HG03064 (cell line): ENCODE measurements around the gene PTGIS.

Experiments used
- ATAC-seq: cut with Tn5 transposase; IDR thresholded peaks from one replicate; pipeline ENCODE4 v1.9.1; 2021; ENCODE audit warnings: low read depth; ENCODE audit not compliant: unreplicated experiment

Gene PTGIS

DNA sequence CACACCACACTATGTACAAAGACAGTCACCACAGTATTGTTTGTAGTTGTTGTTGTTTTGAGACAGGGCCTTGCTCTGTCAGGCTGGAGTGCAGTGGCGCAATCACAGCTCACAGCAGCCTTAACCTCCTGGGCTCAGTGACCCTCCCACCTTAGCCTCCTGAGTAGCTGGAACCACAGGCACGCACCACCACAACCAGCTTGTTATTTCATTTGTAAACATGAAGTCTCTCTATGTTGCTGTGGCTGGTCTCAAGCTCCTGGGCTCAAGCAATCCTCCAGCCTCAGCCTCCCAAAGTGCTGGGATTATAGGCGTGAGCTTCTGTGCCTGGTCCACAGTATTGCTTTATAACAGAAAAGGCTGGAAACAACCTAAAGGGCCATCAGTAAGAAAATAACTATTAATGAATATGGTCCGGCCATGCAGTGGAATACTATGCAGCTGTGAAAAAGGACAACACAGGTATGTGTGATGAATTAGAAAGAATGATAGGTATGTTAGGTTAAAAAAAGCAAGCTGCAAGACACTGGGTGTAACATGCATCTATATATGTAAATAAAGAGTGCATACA is 30.0 kb upstream of the PTGIS start:
- ATAC-seq = no peak

DNA sequence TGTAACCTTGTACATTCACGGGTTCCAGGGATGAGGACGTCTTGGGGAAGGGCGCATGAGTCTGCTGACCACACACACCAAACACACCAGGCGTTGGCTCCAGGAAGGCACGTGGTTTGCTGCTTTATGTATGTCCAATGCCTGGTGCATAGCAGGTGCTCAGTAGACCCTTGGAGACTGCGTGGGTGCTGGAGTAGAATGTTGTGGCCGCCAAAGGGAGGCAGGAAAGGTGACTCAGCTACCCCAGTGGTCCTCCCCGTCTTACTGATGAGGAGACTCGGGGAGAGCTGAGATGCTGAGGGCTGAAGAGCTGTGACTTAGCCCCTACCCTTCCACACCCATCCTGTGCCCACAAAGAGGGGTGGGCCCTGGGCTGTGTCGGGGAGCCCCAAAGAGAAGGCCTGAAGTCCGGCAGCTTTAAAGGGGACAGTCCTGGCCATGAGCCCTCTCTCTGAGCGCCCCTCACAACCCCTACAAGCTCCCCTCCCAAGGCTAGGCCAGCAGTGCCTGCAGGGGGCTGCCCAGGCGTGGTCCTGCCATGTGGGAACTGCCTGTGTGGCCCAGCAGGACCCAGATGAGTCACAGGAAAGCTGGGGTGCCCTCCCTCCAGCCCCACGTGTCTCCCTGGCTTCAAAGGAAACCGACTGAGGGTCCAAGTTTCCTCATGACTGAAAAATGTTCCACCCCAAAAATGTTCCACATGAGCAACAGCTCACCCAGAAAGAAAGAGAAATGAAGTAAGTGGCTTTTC is 28.0 kb upstream of the PTGIS start:
- ATAC-seq = no peak

DNA sequence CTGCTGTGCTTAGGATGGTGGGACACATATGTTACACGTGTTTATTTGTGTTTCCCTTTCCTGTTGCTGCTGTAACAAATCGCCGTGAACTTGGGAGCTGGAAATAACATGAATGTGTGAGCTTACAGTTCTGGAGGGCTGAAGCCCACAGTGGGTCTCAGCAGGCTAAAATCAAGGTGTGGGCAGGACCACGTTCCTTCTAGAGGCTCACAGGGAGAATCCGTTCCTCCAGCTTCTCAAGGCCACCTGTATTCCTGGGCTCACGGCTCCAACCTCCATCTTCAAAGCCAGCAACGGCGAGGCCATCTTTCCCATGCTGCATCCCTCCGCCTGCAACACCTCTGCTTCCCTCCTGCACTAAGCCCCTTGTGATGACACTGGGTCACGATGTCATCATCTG is 27.4 kb upstream of the PTGIS start:
- ATAC-seq = no peak

DNA sequence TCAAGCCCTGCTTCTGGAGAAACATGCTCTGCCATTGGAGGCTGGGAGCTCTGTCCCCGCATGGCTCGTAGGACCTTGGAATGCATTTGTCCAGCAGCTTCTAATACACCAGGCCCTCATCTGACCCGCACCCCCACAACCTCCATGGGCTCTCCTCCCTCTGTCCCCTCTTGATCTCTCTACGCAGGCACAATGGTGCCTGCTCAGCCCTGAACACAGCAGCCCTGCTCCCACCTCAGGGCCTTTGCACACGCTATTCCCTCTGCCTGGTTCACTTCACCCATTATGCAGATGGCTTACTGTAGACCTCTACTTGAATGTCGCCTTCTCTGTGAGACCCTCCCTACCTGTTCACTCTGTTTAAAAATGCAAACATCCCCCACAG is 27.0 kb upstream of the PTGIS start:
- ATAC-seq = no peak

DNA sequence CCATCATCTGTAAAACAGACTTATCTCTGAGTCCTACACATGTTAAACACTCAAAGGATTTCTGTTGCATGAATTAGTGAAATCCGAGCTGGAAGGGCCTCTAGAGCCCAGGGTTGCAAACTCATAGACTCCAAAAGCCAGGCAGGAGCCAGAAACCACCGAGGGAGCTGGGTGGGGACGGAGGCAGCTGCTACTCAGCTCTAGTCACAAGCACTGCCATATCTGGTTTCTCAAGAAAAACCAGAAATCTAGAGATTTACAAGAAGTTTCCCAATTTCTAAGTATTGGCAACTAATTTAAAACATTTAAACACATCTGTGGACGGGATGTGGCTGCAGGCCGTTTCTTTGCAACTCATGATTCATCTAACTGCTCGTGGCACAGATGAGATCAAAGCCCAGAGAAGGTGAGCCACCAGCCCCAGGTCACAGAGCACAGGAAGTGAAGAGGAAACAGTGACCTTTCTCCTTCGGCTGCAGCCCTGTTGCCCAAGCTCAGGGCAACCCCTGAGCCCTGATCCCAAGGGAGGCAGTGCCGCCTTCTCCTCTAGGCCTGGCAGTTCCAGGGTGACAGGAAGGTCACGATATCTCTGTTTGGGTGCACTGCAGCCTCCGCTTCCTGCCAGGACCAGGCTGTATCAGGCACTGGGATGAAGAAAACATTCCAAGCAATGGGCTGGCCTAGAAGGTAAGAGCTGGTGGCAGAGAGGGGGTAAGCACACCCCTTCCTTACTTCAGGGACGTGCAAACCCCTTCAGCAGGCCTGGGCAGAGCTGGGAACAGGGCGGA is 26.4 kb upstream of the PTGIS start:
- no peak for ATAC-seq

DNA sequence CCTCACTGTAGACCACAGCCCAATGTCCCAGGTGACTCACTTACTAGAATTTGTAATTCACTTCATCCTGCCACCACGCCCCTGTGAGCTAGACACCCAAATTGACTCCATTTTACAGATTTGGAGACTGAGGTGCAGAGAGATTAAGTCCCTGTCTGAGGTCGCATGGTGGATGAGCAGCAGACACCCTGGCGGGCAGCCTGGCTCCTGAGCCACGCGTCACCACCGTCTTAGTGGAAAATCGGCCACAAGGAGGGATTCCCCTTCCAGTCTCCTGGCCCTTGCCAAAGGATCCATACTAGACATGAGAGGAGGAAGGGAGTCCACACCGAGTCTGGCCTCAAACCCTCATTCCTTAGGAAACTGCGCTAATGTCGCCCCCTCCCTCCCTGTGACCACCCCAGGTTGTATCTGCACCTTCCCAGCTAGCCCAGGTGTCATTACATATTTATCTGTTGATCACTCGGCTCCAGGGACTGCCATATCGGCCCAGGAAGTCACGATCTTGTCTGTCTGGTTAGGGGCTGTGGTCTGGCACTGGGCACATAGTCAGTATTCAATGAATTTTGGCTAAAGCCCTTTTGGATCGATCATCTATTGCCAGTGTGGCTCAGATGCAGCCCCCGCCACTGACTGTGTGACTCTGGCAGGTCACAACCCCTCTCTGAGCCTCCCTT is 25.7 kb upstream of the PTGIS start:
- no peak for ATAC-seq

DNA sequence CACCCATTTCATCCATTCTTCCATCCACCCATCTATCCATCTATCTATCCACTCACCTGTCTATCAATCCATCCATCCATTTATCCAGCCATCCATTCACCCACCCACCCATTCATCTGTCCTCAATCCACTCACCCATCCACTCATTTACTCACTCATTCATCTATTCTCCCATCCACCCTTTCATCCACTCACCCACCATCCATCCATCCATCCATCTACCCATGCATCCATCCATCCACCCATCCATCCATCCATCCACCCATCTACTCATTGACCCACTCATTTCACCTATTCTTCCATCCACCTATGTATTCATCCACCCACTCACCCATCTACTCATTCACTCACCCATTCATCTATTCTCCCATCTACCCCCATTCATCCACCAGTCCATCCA is 24.2 kb upstream of the PTGIS start:
- no peak for ATAC-seq

DNA sequence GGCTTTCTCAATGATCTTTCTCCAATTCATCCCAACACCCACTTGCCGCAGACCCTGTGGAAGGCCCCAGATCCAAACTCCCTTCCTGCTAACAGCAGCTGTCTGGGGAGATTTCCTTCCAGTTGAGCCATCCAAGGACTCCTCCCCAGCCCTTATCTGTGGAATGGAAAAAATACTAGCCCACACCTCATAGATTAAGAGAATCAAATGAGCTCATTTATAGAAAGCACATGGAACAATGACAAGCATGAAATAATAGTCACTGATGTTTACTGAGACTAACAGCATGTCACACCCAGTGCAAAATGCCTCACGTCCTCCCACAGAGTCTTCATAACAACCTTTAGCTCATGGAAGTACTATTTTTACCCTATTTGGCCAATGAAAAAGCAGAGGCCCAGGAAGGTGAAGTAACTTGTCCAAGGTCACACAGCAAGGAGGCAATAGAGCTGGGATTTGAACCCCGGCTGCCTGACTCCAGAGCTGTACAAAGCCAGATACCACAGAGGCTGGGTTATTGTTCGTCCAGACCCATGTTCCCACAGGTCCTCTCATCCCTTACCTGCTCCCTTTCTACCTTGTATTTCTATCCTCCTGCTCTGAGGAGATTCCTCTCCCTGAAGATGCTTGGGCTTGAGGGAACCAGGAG is 23.4 kb upstream of the PTGIS start:
- no peak for ATAC-seq

DNA sequence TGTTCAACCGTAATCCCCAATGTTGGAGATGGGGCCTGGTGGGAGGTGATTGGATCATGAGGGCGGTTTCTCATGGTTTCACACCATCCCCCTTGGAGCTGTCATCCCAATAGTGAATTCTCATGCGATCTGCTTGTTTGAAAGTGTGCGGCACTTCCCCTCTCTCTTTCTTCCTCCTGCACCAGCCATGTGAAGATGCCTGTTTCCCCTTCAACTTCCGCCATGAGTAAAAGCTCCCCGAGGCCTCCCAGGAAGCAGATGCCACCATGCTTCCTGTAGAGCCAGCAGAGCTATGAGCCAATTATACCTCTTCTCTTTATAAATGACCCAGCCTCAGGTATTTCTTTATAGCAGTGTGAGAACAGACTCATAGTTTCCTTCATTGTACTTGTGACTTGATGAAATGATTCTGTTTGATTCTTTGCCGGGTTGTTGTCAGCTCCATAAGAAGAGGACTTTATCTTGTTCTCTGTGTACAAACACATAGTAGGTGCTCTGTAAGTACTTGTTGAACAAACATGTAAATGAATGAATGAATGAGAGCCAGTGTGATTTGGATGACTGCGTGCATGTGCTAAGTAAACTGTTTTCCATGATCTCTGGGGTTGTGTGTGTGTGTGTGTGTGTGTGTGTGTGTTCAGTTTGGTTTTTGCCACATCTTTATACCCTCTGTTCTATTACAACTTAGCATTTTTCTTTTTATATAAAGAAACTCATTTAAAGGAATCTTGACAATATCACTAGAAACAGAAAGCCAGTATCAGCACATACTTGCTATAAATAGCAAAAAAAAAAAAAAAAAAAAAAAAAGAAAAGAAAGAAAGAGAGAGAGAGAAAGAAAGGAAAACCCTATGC is 22.5 kb upstream of the PTGIS start:
- ATAC-seq = no peak

DNA sequence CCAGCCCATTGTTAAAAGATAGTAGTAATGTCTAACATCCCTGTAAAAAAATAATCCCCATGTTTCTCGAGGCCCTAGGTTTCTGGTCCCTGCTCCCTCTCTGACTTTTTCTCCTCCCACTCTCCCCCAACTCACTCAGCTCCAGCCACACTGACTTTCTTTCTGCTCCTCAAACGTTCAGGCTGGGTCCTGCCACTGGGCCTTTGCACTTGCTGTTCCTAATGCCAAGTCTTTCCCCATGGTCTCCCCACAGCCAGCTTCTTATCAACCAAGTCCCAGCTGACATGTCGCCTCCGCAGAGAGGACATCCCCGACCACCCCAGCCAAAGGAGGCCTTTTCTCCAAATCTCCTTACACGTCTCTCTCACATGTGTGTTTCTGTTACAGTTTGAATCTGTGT is 21.8 kb upstream of the PTGIS start:
- no peak for ATAC-seq

DNA sequence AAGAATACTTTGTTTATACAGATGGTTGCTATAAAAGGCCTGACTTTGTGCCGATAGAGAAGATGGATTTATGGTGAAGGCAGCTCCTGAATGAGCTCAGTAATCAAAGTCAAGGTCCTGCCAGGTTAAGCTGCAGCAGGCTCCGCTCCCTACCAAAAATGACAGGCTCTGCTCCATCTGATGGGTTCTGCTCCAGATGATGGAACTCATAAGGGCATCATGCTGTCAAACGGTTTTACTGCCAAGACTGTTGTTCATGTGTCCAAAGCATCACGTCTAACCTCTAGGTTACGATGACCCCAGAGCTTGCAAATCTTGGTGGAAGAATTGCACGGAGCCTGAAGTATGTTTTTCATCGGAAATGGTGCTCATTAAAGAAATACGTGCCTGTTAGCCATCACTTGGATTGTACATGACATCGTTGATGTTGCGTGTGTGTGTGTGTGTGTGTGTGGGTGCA is 19.2 kb upstream of the PTGIS start:
- ATAC-seq = no peak

DNA sequence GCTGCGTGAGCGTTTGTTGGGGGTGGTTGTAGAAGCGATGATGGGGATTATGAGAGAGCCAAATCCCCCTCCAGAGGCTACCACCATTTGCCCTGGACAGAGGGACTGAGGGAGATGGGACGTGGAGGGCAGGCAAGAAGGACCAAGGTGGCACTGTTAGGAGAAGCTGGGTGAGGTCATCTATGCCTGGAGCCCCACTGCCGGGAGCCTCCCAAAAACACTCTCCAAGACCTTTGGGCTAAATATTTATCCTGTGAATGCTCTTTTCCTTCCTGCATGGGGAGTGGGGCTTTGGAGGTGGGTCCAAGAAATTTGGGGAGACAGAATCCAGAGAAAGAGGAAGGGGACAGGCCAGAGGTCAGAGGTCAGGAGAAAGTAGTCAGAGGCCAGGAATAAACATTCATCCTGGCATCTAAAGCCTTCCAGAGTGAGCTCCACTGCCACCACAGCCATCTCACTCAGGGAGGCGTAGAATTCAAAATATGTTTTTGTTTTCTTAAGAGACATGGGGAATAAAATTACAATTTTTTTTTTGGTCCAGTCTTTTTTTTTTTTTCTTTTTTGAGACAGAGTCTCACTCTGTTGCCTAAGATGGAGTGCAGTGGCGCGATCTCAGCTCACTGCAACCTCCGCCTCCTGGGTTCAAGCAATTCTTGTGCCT is 17.8 kb upstream of the PTGIS start:
- ATAC-seq = no peak

DNA sequence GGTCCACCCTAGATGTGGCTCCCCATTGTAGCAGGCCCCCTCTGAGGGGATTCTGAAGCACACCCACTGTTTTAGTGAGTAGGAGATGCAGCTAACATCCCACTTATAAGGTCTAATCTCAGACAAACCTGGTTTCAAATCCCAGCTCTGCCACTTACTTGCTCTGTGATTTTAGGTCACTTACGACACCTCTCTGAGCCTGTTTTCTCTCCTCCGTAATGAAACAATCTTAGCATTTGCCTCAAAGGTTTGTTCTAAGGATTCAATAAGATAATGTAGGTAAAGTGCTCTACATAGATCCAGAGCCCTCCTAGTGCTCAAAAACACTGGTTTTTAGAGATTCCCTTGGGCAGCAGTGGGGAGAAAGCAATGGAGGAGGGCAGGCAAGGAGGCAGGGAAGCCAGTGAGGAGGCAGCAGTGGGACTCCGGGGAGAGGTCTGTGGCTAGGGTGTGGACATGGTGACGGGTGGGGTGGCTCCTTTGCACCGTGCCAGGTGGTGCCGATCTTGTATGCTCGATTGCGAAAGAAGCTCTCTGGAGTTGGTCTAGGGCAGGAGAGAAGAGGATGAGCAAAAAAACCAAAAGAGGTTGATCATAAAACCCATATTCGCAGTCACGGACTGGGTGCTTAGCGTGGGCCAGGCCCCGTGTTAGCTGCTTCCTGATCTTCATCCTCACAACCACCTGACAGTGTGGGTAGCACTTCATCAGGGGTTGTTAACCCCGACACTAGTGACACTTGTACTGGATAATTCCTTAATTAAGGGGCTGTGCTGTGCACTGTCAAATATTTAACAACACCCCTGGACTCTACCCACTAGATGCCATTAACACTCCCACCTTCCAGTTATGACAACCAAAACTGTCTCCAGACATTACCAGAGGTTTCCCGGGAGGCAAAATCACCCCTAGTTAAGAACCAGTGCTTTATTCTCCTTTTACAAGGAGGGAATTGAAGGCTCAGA is 16.8 kb upstream of the PTGIS start:
- no peak for ATAC-seq

DNA sequence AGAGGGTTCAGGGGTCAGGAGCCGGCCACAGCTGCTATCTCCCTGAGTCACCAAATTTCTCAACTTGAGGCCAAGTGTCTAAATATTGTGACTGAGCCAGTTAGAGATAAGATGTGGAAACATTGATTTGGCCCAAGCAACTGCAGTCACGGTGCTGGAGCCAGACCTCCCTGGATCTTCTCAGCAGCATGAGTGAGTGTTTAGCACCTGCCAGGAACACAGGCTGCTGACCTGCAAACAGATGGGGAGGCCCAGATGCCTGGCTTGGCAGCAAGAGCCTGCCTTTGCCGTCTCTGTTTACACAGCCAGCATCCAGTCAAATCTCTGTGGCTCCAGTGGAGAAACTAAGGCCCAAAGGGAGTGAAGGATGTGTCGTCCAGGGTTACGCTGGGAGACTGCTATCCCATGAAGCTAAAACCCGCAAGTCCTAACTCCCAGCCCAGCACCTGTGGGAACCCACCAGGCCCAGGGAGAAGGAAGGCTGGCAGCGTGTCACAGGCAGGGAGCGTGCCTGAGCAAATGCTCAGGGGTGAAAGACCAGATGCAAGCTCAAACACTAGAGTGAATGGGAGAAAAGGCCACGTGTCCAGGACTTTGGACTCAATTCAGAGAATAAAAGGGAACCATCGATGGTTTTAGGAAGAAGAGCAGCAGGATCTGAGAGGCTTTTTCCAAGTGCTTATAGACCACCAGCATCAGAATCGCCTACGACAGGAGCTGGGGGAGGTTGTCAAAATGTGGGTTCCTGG is 15.9 kb upstream of the PTGIS start:
- no peak for ATAC-seq

DNA sequence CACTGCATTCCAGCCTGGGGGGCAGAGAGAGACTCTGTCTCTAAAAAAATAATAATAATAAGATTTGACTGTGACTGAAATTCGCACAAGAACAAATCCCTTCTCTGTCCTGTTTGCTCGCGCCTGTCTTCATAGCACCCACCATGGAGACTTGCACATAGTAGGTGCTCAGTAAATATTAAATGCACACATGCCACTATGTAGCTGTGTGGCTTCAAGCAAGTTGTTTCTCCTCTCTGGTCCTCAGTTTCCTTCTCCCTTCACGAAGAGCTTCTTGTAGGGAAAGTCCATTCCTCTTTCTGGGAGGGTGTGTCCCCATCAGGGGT is 15.4 kb upstream of the PTGIS start:
- ATAC-seq = no peak

DNA sequence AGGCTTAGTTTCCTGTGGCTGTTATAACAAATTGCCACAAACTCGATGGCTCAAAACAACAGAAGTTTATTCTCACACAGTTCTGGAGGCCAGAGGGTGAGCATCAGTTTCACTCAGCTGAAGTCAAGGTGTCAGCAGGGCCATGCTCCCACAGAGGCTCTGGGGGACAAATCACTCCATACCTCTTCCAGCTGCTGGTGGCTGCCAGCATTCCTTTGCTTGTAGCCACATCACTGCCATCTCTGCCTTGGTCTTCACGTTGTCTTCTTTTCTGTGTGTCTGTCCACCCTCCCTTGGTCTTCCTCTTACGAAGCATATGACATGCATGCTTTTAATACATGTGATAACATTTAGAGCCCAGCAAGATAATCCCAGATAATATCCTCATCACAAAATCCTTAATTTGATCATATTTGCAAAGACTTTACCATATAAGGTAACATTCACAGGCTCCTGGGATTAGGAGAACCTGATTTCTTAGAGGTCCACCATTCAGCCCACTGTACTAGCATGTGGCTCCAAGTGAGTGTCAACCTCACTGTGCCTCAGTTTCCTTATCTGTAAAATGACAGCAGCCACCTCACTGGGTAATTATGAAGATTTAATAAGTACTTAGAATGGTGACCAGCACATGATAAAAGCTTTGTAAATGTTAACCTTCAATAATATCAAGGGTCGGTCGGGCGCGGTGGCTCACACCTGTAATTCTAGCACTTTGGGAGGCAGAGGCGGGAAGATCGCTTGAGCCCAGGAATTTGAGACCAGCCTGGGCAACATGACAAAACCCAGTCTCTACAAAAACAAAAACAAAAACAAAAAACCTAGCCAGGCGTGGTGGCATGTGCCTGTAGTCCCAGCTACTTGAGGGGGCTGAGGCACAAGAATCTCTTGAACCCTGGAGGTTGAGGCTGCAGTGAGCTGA is 14.7 kb upstream of the PTGIS start:
- no peak for ATAC-seq

DNA sequence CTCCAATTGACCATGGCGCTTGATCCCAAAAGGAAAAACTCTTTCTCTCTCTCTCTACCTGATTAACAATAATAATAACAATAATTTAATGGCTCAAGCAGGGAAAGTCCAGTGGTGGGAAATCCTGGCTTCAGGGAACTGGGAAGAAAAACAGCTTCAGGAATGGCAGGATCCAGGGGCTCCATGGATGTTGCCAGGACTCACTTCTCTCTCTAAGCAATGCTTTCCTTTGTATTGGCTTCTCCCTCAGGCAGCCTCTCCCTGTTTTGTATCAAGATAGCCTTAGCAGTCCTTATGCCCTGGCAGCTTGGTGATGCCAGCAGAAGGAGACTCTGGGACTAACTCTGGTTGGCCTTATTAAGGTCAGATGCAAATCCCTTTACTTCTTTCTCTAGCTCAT is 13.5 kb upstream of the PTGIS start:
- no peak for ATAC-seq
